ENCODE data around the gene TACC2.
A peak's percentile ranks its signal among the peaks of the same experiment; 100 is the strongest.

The TACC2 gene

GRCh38 chr10:122254831-122255230 lies 265.9 kb downstream of the TACC2 start:
- no peak for DNase-seq

GRCh38 chr10:122255509-122256301 lies 266.7 kb downstream of the TACC2 start:
- DNase-seq: no peak

DNA sequence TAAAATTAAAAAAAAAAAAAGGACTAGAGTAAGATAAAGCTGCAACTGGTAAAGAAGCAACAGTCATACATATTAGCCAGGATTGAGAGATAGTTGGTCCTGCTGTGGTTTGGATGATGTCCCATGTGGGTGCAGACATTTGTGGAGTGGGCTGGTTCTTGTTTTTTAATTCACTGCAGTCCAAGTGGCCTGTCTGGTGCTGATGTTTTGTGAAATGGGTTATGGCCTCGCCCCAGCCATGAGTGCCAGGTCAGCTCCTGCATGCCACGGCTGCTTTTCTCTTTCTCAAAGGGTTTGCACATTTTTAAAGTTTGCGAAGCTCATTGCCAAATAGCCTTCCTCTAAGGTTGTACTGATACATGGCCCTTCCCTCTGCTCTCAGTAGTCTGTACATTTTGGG lies 268.1 kb downstream of the TACC2 start:
- no peak for DNase-seq

DNA sequence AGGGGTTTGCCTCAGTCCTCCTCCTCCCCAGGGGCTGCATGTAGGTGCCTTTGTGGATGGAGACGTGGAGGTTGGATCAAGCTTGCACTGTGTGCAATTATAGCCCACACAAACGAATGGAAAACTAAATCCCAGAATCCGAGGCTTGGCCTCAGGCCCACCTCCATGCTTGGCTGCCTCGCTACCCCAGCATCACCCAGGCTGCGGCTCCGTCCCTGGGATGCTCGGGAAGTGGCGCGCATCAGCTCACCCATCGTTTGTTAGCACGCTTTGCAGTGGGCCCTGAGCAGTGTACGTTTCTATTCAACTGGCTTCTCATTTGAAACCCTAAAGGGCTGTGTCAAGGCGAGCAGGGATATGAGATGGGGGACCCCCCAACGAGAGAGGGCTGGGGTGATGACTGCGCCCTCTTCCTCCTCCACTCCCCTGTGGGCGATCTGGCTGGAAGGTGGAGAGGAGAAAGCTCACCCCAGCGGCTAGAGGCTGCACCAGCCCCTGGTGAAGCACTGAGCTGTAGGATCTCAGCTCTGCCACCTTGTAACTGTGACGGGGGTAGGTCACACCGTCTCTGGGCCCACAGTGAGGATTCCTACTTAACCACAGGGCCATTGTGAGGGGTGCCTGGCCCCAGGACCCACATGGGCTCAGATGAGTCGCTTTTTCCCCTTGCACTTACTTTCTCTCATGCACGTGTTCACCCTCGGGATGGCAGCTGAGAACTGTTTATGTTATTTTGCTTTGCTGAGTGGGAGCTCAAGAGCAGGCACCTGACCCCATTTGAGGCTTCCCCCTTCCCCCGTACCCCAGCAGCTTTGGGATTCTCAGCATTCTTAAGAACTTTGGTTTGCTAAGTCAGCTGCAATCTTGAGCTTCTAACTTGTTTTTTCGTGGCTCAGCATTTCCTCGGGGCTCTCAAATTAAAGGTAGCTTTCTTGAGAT lies 269.4 kb downstream of the TACC2 start:
- DNase-seq: no peak

- no peak for DNase-seq
Measured at GRCh38 chr10:122259075-122259466, 270.1 kb downstream of the TACC2 start.

DNA sequence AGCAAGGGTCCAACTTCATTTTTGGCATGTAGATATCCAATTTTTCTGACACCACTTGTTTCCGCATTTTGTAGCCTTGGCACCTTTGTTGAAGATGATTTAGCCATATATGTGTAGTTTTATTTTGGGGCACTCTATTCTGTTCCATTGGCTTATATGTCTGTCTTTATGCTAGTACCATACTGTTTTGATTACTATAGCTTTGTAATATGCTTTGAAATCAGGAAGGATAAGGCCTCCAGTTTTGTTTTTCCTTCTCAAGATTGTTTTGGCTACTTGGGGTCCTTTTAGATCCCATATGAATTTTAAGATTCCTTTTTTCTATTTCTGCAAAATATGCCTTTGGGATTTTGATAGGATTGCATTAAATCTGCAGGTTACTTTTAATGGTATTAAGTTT lies 272.6 kb downstream of the TACC2 start:
- no peak for DNase-seq

DNA sequence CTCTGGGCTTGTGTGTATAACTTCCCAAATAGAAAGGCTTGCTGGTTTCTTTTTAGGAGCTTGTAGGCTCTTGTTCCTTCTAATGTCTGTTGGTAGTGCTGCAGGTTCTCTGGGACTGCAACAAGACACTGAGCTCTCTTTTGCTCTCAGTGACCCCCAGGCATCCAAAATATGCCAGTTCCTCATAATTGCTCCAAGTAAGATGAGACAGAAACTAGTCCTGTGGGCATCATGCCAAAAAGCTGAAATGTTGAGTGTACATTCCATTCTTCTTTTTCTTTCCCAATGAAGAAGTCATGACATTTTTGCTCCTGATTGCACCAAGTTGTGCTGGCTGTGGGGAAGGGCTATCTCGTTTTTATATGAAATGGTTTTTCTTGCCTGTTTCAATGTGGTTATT lies 275.0 kb downstream of the TACC2 start:
- no peak for DNase-seq

DNA sequence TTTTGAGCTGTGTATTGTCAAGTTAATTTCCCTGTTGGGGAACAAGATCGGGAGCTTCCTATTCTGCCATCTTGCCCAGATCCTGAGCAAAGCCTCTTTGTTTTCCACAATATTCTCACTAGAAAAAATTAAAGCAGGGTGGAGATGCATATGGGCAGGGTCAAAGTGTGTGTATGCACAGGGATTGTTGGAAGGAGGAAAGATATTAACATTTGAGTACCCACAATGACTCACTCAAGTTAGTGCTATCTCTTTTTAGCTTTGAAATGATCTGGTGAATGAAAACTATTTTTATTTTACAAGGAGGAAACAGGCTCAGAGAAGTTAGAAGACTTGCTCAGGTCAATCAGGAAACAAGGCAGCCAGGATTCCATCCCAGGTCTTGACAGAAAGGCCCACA lies 275.5 kb downstream of the TACC2 start:
- no peak for DNase-seq

DNA sequence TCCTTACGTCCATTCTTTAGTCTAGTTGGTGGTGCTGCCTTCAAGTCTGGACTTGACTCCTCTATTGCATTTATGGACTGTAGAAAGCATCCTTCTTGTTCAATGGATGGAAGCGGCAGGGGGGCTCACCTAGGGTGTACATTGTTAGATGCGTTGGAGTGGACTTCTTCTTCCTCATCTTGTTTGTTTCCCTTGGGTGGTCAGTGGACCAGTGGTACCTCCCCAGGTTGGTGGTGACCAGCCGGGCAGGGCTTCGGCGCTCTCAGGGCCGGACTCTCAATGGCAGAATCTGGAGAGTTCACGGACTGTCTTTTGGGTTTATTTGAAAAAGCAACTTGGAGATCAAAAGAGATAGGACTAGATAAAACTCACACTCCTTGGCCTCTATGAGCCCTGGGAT lies 276.0 kb downstream of the TACC2 start:
- DNase-seq: no peak

DNA sequence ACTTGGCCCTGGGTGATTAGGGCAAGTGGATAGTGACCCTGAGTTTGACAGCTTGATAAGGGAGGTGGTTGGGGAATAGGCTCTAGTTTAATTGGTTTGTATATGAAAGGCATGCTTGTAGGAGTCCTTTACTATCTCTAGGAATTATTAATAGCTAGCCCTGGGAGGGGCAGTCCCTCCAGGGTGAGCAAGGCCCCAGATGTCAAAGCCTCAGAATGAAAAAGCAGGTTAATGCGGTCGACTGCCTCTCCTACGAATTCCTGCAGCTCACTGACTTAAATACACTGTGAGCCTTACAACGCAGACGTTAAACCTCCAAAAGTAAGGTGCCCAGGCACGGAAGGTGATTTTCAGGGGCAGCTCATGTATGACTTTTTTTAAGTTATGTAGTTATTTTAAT lies 276.9 kb downstream of the TACC2 start:
- no peak for DNase-seq

GRCh38 chr10:122267849-122268737 lies 279.1 kb downstream of the TACC2 start:
- DNase-seq: peak; percentile 51

GRCh38 chr10:122269059-122269687 lies 280.2 kb downstream of the TACC2 start:
- peak; percentile 59 for DNase-seq

DNA sequence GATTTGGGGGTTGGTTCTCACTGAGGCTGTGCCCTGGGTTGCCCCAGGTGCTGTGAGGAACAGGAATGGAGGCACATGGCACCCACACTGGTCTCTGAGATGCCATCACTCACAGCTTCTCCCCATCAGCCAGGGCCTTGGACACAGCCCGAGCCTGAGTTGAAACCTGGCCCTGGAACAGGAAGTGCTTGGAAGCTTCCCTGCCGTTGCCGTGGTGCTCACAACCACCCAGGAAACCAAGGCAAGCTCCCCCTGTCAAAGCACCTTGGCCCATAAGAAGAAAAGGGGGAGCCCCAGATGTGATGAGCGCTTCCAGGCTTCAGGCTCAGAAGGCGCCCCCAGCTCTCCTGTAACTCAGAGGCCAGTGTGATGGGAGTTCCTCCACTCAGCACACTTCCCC lies 282.1 kb downstream of the TACC2 start, which contains the start of gene BTBD16:
Gene BTBD16, plus strand, starts transcription at position 221 of the 400 bp plus-strand sequence. CDS start 3,786 bp downstream, outside the sequence.
- DNase-seq: no peak

- no peak for DNase-seq
Measured at GRCh38 chr10:122273966-122274545, 285.1 kb downstream of the TACC2 start.

GRCh38 chr10:122276611-122277208 lies 287.7 kb downstream of the TACC2 start:
- no peak for DNase-seq

GRCh38 chr10:122277526-122278136 lies 288.7 kb downstream of the TACC2 start:
- DNase-seq: no peak

GRCh38 chr10:122279725-122280141 lies 290.8 kb downstream of the TACC2 start:
- DNase-seq: peak; percentile 71

- DNase-seq: no peak
Measured at GRCh38 chr10:122280156-122280555, 291.2 kb downstream of the TACC2 start.

GRCh38 chr10:122281018-122281626 lies 292.2 kb downstream of the TACC2 start:
- DNase-seq: no peak

GRCh38 chr10:122281751-122282150 lies 292.8 kb downstream of the TACC2 start:
- DNase-seq: no peak

Measured in NCI-H510A treated with DMSO at 0.1 percent for 48 hours (cell line).